Measurements from ENCODE around the gene KRT83. TPM values are rescaled to one million over a fixed set of nuclear protein-coding genes. Genes with fewer than 3 reads are reported as not detected.

KRT83 gene
- not detected in 2 replicates for total RNA-seq

GRCh38 chr12:52320784-52321400 lies at the start of gene KRT83:
KRT83 (minus strand) TSS chr12:52321398; CDS start chr12:52321335, 63 bp downstream.

GRCh38 chr12:52366738-52367485 lies 45.7 kb upstream of the KRT83 start, which contains the start of gene KRT85:
KRT85 (minus strand) TSS chr12:52367481; CDS start chr12:52367405, 76 bp downstream.

GRCh38 chr12:52291267-52291935 lies 29.8 kb downstream of the KRT83 start, which contains the start of gene KRT81:
KRT81 (minus strand) TSS chr12:52291534; CDS start chr12:52291465, 69 bp downstream.

GRCh38 chr12:52274521-52275120 lies 46.6 kb downstream of the KRT83 start, which contains the start of gene KRT86:
KRT86 (plus strand) TSS chr12:52274645; CDS start chr12:52301917, 27,272 bp downstream.

Other genes starting within 250 kb of the KRT83 start
- gene SMIM41, start 241.7 kb downstream of the KRT83 start, total RNA-seq, result not detected in 2 replicates
- 14.8 and 16.4 TPM in 2 replicates for gene KRT80, start 129.4 kb downstream of the KRT83 start, total RNA-seq
- gene KRT7, start 88.2 kb downstream of the KRT83 start, total RNA-seq, result 67.6 and 135 TPM in 2 replicates
- 0.13 and 0.16 TPM in 2 replicates for gene KRT86, start 46.8 kb downstream of the KRT83 start, total RNA-seq
- 1.0 TPM in 1 of 2 replicates, not detected in the other for gene KRT81, start 29.9 kb downstream of the KRT83 start, total RNA-seq
- gene KRT85, start 46.1 kb upstream of the KRT83 start, total RNA-seq, result not detected in 2 replicates
- gene KRT84, start 64.3 kb upstream of the KRT83 start, total RNA-seq, result not detected in 2 replicates
- gene KRT82, start 84.9 kb upstream of the KRT83 start, total RNA-seq, result not detected in 2 replicates
- not detected in 2 replicates for gene KRT75, start 113.0 kb upstream of the KRT83 start, total RNA-seq
- gene KRT6B, start 130.7 kb upstream of the KRT83 start, total RNA-seq, result not detected in 2 replicates
- not detected in 2 replicates for gene KRT6C, start 152.4 kb upstream of the KRT83 start, total RNA-seq
- not detected in 2 replicates for gene KRT6A, start 171.9 kb upstream of the KRT83 start, total RNA-seq
- gene KRT5, start 199.0 kb upstream of the KRT83 start, total RNA-seq, result not detected in 2 replicates
- gene KRT71, start 231.7 kb upstream of the KRT83 start, total RNA-seq, result not detected in 2 replicates